Smooth muscle cell (in vitro differentiated cells): ENCODE results near the gene MAP2K3. TPM values are rescaled to one million over a fixed set of nuclear protein-coding genes. Genes with fewer than 3 reads are reported as not detected.
A peak's percentile ranks its signal among the peaks of the same experiment; 100 is the strongest.

Experiments used
- DNase-seq: peaks from one replicate; lab custom pipeline; 2025; ENCODE audit not compliant: unreplicated experiment; lab: John Stamatoyannopoulos, UW
- H2AFZ ChIP-seq: fragments of 200-600 bp; sonication (generic); 2 replicates; pipeline ENCODE4 v1.6.0; 2016; ENCODE audit warnings: antibody characterized with exemption, low read depth, mild to moderate bottlenecking
- H3F3A ChIP-seq: fragments of 200-600 bp; sonication (generic); 2 replicates; pipeline ENCODE4 v1.6.0; 2017; ENCODE audit warnings: antibody characterized with exemption, low read depth
- H3K27ac ChIP-seq: fragments of 200-600 bp; sonication (generic); 2 replicates; pipeline ENCODE4 v1.5.1; 2016; ENCODE audit warnings: low read depth, mild to moderate bottlenecking
- H3K27me3 ChIP-seq: fragments of 200-600 bp; sonication (generic); 2 replicates; pipeline ENCODE4 v1.6.1; 2016; ENCODE audit warnings: low read depth, mild to moderate bottlenecking
- H3K36me3 ChIP-seq: fragments of 200-600 bp; sonication (generic); 2 replicates; pipeline ENCODE4 v1.5.1; 2016; ENCODE audit warnings: low read depth
- H3K4me1 ChIP-seq: fragments of 200-600 bp; sonication (generic); 2 replicates; pipeline ENCODE4 v1.5.1; 2016; ENCODE audit warnings: low read depth
- H3K4me2 ChIP-seq: fragments of 200-600 bp; sonication (generic); 2 replicates; pipeline ENCODE4 v1.6.0; 2016; ENCODE audit warnings: mild to moderate bottlenecking
- H3K4me3 ChIP-seq: fragments of 200-600 bp; sonication (generic); 2 replicates; pipeline ENCODE4 v1.5.1; 2016; ENCODE audit warnings: mild to moderate bottlenecking
- H3K79me2 ChIP-seq: fragments of 200-600 bp; sonication (generic); 2 replicates; pipeline ENCODE4 v1.6.0; 2016; ENCODE audit warnings: low read depth, mild to moderate bottlenecking
- H3K9ac ChIP-seq: fragments of 200-600 bp; sonication (generic); 2 replicates; pipeline ENCODE4 v1.6.0; 2016; ENCODE audit warnings: low read depth
- H3K9me3 ChIP-seq: fragments of 200-600 bp; sonication (generic); replicated peaks from 2 replicates; pipeline ENCODE4 v1.5.1; 2016; ENCODE audit warnings: low read depth
- H4K20me1 ChIP-seq: fragments of 200-600 bp; sonication (generic); 2 replicates; pipeline ENCODE4 v1.6.0; 2016; ENCODE audit warnings: low read depth
- WGBS: methylation state at CpG from one replicate; pipeline ENCODE4 v1.1.7; 2016; ENCODE audit warnings: low lambda C conversion rate; 5-methylcytosine and 5-hydroxymethylcytosine counted together
- polyA plus RNA-seq: library from polyadenylated mRNA; unstranded; fragments of >200 nt; fragmentation: Nextera tagmentation; extraction: Ambion mirVana; gene quantifications from 2 replicates; pipeline ENCODE4 v1.2.1, GENCODE V29; 2016
- total RNA-seq: library from RNA; depleted of rRNA; stranded (reverse); fragments of >200 nt; gene quantifications from 2 replicates; pipeline ENCODE4 v1.2.3, GENCODE V29; 2014
- TF ChIP-seq, protein P1 (sequence below): fragments of 200-600 bp; sonication (generic); IDR thresholded peaks from 2 replicates; pipeline ENCODE4 v1.5.1; 2017; ENCODE audit warnings: borderline replicate concordance, mild to moderate bottlenecking, antibody characterized with exemption; ENCODE audit not compliant: insufficient read depth, poor library complexity, severe bottlenecking

The MAP2K3 gene
- total and polyA plus RNA-seq, 2 experiments from 2014 or later: 14.2 to 53.8 TPM

- Histone ChIP-seq H3K4me1 (peaks cover 19% of the 10 kb centered on the region), H3K36me3 (no peaks in the 10 kb centered on the region), H3K27ac (peak overlapping the region; percentile 63), H3F3A (no peaks in the 10 kb centered on the region), H3K9ac (no peak overlapping the region), H3K4me2 (no peak overlapping the region), H3K27me3 (no peaks in the 10 kb centered on the region), H2AFZ (no peak overlapping the region), H4K20me1 (peaks cover 23% of the 10 kb centered on the region), H3K79me2 (peaks cover 17% of the 10 kb centered on the region), H3K4me3 (no peak overlapping the region), H3K9me3 (no peaks in the 10 kb centered on the region)
- no peak for DNase-seq
- TF ChIP-seq, protein P1, sequence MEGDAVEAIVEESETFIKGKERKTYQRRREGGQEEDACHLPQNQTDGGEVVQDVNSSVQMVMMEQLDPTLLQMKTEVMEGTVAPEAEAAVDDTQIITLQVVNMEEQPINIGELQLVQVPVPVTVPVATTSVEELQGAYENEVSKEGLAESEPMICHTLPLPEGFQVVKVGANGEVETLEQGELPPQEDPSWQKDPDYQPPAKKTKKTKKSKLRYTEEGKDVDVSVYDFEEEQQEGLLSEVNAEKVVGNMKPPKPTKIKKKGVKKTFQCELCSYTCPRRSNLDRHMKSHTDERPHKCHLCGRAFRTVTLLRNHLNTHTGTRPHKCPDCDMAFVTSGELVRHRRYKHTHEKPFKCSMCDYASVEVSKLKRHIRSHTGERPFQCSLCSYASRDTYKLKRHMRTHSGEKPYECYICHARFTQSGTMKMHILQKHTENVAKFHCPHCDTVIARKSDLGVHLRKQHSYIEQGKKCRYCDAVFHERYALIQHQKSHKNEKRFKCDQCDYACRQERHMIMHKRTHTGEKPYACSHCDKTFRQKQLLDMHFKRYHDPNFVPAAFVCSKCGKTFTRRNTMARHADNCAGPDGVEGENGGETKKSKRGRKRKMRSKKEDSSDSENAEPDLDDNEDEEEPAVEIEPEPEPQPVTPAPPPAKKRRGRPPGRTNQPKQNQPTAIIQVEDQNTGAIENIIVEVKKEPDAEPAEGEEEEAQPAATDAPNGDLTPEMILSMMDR: no peak
- 3% methylated on average over 5 of the region's 5 CpGs for WGBS
Measured at GRCh38 chr17:21282231-21282630, 2.3 kb upstream of the MAP2K3 start.

- no peak overlapping the region for H3K4me3 ChIP-seq
- WGBS: 99% methylated on average over 5 of the region's 5 CpGs
- DNase-seq: no peak
- no peak overlapping the region for H3K4me2 ChIP-seq
- H3K27me3 ChIP-seq: no peaks in the 10 kb centered on the region
- H3K9ac ChIP-seq: peak overlapping the region; percentile 25
- no peaks in the 10 kb centered on the region for H3K9me3 ChIP-seq
- TF ChIP-seq, protein P1: no peak
- peaks cover 23% of the 10 kb centered on the region for H3K4me1 ChIP-seq
- H4K20me1 ChIP-seq: peaks cover 28% of the 10 kb centered on the region
- H2AFZ ChIP-seq: no peak overlapping the region
- H3K79me2 ChIP-seq: peaks cover 22% of the 10 kb centered on the region
- H3K36me3 ChIP-seq: no peaks in the 10 kb centered on the region
- H3K27ac ChIP-seq: peak overlapping the region; percentile 63
- no peaks in the 10 kb centered on the region for H3F3A ChIP-seq
Measured at GRCh38 chr17:21282850-21283249, 1.7 kb upstream of the MAP2K3 start.

DNA sequence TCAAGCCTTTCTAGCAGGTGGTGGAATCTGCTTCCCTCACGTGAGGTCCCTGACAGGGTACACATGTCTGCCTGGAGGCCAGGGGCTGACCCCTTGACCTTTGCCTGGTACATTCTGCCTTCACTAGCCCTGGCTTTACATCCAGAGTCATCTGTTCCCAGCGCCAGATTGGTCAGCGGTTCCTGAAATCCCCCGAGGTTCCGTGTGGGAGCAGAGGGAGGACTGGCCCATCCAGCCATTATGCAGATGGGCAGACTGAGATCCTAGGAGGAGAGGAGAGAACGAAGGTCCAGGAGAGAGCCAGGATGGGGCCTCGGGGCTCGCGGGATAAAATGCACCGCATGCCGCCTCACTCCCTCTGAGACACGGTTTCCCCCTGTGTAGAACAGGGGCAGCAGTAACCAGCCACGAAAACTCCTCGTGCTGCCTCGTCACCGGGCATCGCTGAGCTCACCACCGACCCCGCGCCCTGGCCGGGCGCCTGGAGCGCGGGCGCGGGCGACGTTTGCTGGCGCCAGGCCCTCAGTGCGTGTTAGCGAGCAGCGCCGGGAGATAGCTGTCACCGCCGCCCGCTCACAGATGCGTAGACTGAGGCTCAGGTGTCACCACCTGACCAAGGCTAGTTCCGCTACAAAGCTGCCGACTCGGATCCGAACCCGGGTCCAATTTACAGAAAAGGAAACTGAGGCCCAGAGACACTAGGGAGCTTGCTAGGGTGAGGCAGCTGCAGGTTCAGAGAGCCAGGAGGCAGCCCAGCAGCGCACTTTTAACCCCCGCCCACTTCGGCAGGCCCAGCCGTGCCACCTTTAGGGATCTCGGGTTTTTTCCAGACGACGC lies 811 bp upstream of the MAP2K3 start:
- Histone ChIP-seq H3K4me2 (peak overlapping the region; percentile 87), H3K4me1 (peaks cover 23% of the 10 kb centered on the region), H3K27me3 (no peaks in the 10 kb centered on the region), H3K36me3 (no peaks in the 10 kb centered on the region), H3F3A (no peaks in the 10 kb centered on the region), H3K79me2 (peaks cover 29% of the 10 kb centered on the region), H3K4me3 (peak overlapping the region; percentile 90), H3K27ac (peak overlapping the region; percentile 27), H2AFZ (peak overlapping the region; percentile 76), H4K20me1 (peaks cover 37% of the 10 kb centered on the region), H3K9me3 (no peaks in the 10 kb centered on the region), H3K9ac (peak overlapping the region; percentile 25)
- WGBS: 19% methylated on average over 46 of the region's 49 CpGs
- no peak for DNase-seq
- TF ChIP-seq, protein P1: no peak
